HG02885 (cell line): Measurements from ENCODE around the gene USP10.
"Not testable (repeated sequence)": the region's sequence is repeated elsewhere in the genome, so short reads cannot be mapped to it uniquely, and the experiment has no call there.

Source experiments
- ATAC-seq: cut with Tn5 transposase; IDR thresholded peaks from one replicate; pipeline ENCODE4 v1.9.1; 2021; ENCODE audit warnings: mild to moderate bottlenecking; ENCODE audit not compliant: unreplicated experiment, poor library complexity

Gene USP10

DNA sequence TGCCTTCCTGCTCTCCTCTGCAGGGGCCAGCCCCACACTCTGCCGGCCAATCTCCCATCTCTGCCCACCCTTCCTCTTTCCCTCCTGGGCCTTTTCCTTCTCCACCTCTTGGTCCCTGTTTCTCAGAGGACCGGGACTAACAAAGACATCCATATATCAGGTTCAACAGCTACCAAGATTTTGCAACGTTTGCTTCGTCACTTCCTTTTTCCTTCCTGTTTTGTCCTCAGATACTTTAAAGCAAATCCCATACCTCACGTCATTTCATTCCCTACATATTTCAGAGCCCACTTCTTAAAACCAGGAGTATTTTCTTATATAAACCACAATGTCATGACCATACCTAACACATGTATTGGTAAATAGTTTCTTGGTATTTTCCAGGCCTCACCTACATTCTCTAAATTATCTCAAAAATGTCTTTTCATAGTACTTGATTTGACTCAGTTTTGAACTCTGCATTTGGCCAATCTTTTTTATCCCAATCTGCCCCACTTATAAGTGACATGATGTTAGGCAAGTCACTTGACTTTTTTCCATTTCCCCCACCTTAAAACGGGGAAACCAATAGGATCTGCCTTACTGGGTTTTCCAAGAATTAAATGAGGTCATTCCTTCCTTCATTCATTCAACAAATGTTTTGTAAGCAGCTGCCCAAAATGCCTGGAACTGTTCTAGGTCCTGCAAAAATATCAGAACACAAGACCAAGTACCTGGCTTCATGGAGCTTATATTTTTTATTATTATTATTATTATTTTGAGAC, 7.2 kb upstream of the USP10 start:
- no peak for ATAC-seq

DNA sequence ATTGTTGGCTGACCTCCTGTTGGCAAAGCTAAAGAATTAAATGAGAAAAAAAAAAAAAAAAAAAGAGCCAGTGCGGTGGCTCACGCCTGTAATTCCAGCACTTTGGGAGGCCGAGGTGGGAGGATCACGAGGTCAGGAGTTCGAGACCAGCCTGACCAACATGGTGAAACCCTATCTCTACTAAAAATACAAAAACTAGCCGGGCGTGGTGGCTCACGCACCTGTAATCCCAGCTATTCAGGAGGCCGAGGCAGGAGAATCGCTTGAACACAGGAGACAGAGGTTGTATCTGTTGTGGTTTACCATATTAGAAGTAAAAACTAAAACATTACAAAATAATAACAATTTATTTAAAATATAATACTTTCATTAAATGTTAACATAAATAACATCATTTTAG, 5.9 kb upstream of the USP10 start:
- ATAC-seq: not testable (repeated sequence)

DNA sequence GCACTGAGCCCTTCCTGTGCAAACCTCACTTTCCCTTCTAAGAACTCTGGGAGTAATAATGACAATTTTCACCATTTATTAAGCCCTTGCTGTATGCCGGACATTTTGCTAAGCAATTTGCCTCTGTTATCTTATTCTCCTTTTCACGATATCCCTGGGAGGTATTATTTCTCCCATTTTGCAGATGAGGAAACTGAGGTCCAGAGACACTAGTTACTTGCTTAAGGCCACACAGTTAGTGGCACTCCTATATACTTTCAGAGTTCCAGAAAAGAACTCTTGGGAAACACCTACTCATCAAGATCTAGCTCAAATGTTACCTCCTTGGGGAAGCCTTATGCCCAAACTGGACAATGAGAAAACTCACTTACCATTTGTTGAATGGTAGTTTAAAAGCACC, 4.8 kb upstream of the USP10 start:
- no peak for ATAC-seq

DNA sequence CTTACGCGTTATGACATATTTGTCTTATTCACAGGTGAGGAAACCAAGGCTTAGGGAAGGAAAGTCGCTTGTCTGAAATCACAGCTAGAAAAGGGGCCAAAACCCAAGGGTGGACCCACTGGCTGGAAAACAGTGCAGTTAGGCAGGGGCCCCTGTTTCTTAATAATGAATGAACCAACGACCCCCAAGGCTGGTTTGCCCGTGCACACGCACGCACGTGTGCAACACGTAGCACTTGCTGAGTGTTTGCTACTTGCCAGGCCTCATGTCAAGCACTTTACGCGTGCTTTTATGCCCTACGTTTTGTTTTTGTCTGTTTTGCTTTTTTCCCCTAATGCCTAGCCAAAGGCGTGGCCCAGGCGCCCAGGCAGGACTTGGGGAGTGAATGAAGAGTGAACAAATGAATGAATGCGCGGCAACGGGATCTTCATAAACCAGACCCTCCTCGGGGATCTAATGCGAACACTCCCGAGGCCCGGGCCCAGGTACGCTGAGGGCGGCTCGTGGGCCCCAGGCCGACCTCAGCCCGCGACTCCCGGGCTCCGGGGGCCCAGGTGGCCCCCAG, 571 bp upstream of the USP10 start:
- ATAC-seq: no peak

DNA sequence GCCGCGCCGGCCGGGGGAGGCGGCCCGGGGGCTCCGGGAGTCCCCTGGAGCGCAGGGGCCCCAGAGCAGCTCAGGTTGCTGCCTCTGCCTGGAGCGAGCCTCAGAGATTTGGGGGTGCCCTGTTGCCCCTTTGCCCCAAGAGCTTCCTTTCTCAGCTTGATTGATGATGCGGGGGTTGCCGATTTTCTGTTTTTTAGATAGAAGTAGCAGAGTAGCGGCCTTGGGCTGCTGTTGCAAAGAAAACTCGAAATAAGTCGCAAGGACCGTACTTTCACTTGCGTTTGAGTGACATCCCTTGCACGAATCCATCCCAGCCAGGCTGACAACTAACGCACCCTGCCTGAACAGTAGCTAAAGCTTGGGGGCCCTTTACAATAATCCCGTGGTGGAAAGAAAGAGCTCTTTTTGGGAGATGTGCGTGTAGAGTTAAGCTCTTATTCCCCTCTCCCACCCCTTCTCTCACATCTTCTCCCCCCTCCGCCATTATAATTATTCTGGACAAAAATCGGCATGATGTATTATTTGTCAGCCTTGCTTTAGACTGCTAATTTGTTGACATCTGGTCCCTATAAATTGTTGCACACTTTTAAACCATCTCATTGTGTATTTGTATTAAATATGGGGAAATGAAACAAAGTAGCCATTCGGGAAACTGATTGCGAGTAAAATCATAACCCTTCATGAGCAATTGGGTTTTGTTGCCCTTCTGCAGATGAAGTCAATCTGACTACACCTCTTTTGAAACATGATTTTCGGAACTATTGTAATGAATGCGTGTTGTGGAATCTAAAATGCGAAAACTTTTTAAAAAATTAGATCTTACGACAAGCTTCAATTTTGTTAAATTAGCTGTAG, 873 bp downstream of the USP10 start:
- ATAC-seq: peak; percentile 29

DNA sequence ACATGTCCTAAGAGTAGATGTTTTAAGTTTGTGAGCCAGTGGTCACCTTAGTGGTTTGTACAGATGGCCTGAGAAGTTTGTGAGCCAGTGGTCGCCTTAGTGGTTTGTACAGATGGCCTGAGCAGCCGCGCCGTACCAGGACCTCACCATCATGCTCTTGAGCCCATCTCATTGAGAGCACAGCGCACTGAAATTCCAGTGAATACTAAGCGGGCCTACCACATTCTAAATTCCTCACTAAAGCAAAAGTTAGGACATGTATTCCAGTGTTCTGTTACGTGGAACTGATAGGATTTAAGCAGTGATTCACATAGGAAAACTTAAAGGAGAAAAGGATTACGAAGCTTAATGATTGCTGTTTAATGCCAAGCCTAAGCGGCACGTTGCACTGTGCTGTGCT, 3.9 kb downstream of the USP10 start:
- no peak for ATAC-seq

DNA sequence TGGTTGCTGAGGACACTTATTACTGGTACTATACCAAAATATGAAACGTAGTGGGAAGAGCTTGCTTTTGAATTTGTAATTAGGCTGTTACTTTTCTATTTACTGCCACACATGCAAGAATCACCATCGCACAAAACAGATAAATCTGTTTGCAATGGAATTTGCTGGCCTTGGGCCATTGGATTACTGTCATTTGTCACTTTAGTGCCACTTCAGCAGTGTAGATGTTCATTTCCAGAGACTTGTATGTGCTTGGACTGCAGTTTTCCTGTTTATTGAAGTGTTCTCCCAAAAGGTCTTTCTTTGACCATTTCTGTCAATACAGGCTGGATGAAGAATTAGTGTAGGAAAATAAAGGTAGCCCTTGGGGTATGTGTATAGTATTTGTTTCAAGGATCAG, 4.5 kb downstream of the USP10 start:
- ATAC-seq: no peak

DNA sequence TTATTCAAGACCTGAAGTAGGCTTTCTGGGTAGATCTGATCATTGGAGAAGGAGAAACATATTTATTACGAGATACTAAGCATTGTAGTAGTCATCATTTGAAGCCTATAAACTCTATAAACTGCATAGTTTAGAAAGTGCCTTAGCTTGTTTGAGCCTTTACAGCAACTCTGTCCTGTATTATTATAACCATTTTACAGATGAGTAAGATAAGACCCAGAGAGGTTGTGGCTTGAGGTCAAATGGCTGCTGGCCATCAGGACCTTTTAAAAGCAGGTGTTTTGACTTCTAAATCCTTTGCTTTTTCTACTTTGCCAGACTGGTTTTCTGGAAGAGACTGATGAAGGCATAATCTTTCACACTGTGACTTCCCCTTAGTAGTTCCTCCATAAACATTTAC, 7.1 kb downstream of the USP10 start:
- no peak for ATAC-seq

DNA sequence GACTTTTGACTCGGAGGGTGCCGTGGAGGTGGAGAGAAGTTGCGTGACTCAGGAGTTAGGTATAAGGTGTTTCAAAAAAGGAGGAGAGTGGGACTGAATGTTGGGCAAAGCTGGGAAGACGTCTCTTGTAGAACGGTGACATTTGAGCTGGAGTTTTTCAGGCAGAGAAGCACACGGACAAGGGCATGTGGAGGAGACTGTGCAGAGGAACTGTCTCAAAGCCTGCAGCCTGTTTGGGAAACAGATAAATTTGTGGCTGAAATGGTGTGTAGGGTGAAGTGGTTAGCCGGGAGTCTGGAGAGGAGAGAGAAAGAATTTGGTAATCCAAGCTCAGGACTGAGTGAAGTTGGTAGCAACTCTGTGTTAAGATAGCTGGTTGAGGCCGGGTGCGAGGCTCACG, 9.8 kb downstream of the USP10 start:
- no peak for ATAC-seq

DNA sequence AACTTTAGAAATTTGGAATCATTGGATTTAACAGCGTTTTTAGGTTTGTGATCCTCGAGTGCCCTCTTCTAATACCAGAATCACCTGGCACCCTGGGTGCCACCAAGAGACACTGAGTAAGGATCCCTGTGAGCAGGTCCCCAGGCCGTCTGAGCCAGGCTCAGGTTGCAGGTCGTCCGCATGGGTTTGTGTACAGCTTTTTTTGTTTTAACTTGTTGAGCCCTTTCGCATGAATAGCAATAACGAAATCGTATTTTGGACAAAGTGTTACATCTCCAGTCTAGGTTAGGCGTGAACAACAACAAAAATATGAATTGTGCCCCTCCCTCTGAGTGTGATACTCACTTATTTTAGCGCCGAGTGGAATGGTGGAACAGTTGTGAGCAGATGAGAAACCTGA, 10.9 kb downstream of the USP10 start:
- no peak for ATAC-seq

DNA sequence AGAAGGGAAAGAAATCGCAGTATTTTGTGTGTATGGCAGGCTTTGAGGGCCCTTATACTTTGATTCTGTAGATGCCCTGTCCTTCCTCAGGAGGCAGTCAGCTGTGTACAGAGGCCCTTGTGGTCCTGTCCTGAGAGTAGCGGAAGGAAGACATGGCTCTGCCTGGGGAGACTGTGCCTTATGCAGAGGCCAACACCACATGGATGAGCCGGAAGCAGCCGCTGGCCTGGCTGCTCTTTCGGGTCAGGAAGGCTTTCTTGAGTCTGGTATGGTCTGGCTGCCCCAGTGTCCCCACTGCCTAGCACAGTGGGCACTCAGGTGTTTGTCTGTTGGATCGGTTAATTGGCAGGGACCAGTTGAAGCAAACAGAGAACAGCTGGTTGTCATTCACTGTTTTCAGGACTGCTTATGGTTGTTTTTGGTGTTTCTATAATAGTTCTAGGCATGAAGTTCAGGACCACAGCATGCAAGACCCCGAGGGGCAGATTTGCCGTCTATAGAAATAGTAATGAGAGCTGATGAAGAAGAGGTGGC, 12.4 kb downstream of the USP10 start:
- ATAC-seq: no peak

DNA sequence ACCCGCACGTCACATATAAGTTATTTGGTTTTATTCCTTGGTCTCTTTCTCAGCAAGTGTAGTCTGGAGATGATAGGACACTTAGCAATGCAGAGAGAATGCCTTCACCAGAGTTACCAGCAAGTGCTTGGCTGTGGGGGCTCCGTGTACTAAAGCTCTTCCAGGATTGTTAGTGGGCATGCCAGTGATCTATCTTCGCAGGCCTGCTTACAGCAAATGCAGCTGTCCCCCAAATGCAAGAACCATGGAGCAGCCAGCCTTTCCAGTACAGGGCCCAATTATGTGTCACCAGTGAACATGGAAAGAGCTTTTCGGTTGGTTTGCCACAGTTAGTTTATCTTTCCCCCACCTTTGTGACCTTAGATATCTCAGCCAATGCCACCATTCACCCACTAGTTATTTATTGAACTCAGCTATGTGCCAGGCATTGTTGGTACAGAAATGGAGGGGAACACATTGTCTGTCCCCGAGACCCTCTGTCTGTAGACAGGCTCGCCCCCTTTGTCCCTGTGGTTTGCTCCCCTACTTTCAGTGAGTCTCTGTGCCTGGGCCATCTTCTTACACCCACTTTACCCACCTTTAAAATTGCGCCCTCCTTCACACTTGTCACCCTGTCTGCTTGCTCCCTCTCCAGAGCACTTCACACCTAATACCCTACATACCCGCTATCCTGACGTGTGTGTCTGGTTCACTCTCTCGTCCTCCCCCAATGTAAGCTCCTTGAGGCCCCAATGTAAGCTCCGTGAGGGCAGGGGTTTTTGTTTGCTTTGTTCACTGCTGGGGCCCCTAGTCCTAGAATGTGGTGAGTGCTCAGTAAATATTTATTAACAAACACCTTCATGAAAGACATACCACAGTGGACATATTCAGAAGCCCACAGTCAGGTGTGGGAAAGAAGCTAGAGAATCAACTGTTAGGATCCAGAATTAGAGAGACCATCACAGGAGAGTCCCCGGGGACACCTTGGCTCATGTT, 13.3 kb downstream of the USP10 start:
- ATAC-seq: no peak

DNA sequence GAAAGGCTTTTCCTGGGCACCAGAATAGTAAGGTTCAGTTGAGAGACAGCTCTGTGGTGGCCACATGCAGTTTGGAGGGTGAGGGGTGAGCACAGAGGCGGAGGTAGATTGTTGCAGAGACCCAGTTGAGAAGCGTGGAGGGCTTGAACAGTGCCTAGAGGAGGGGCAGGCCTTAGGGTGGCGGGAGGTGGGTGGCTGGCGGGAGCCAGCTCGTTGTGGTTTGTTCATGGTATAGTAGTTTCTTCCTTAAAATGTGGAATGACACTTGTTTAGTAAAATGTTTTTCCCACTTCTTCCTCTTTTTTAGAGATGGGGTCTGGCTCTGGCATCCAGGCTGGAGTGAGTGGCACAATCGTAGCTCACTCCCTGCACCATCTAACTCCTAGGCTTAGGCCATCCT, 14.2 kb downstream of the USP10 start:
- ATAC-seq: no peak

DNA sequence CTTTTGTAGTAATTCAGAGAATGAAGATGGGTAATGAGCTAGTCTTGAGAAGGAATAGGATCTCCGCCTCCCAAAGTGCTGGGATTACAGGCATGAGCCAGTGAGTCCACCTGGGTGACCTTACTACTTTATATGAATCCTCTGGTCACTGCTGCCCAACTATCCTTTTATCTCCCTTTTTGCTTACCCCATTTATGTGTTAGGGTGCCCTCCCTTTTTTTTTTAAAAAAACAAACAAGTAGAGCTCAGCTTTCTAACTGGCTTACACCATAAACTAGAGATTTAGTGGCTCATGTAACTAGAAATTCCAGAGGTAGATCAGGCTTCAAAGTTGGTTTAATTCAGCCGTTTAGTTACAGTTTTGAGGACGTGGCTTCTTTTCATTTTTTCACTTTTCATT, 15.6 kb downstream of the USP10 start:
- no peak for ATAC-seq

DNA sequence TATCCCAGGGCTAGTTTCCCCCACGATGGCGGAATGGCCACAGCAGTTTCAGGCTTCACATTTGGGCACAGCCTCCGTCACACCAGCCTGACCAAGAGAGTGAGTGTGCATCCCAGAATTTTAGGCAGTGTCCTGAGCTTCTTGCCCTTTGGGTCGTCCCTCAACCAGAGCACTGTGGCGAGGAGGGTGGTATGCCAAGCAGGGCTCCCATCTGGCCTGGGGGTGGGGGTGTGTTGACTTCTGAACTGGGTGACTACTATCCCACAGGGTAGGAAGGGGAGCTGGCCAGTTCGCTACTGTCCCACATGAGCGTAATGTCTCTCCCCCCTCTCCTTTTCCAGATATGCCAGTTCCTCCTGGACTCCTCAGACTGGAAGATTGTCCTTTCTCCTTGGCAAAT, 16.1 kb downstream of the USP10 start:
- no peak for ATAC-seq

DNA sequence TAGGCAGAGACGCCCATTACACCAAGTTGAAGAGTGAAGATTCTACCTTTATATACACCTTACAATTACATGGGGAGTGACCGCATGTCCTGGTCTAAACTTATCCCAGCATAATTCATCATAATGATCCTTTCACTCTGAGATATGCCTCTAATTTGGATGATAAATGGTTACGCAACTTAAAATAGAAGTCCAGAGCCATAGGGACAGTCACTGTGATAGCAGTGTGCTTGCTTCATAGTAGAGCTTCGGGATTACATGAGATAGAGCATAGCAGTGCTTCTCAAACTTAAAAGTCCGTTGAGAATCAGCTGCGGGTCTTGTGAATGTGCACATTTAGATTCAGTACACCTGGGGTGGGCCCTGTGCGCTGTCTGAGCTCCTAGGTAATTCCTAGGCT, 16.9 kb downstream of the USP10 start:
- ATAC-seq: no peak

DNA sequence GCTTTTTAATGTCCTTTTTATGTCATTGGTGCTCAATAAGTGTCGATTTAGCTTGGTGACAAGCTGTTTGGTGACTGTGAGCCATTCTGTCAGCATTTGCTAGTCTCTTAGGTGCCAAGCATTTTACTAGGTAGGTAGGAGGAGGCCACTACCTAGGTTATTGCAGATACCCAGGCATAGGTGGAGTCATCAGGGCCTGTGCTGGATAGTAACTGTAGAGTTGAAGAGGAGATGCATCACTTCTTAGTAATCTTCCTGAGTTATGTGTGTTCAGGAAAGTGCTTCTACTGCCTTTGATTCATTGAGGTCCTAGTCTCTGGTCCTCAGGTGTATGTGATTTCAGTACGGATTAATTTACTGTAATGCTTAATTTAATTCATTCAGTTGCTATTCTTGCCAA, 17.7 kb downstream of the USP10 start:
- no peak for ATAC-seq

DNA sequence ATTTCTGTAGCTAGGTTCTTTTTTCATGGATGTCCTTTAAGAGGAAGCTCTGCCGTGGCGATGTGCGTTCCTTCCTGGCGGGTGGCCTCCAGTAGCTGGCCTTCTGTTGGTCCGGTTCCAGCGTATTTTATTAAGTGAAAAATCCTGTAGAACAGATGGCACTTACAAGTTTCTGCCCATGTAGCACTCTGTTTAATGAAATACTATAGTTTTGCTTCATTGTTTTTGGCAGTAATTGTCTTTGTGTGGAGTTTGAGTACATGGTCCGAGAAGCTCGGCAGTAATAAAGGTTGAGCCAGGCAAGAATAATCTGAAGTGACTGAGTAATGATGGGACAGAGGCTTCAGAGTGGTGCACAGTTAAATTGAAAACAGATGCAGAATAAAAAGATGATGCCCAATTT, 20.4 kb downstream of the USP10 start:
- no peak for ATAC-seq

DNA sequence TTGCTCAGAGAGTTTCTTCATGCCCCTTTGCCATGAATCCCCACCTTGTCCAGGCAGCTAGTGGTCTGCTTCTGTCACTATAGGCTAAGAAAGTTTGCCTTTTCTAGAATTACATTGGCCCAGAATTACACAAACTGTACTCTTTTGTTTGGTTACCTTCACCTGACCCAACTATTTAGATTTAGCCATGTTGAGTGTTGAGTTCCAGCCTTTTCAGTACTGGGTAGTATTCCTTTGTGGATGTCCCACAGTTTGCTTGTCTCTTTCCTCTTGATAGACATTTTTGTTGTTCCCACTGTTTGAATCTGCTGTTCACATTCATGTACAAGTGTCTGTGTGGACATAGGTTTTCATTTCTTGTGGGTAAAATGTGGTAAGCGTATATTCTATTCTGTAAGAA, 22.3 kb downstream of the USP10 start:
- no peak for ATAC-seq

DNA sequence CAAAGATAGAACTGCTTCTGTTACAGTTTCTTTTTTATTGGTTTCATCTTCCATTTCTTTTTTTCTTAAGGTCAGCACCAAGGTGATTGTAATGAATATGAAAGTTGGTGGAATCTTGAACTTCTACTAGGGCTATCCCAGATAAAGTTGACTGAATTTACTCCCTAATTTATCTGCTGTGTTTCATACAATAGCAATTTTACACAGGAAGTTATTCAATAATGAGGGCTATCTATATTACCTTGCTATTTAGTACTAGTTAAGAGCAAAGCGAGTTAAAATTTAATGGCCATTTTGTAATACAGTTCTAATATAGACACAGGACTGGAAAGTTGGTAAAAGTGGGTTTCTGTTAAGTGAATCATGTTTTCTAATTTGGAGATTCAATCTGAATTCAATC, 24.1 kb downstream of the USP10 start:
- ATAC-seq: no peak
